Stimulated activated naive CD4-positive, alpha-beta T cell treated with Interleukin-2 at 50 U/mL for 16 hours (primary cell): ENCODE measurements around the gene GPR45.

Experiments
- DNase-seq: peaks from one replicate; lab custom pipeline; 2025; lab: John Stamatoyannopoulos, UW

The GPR45 gene

DNA sequence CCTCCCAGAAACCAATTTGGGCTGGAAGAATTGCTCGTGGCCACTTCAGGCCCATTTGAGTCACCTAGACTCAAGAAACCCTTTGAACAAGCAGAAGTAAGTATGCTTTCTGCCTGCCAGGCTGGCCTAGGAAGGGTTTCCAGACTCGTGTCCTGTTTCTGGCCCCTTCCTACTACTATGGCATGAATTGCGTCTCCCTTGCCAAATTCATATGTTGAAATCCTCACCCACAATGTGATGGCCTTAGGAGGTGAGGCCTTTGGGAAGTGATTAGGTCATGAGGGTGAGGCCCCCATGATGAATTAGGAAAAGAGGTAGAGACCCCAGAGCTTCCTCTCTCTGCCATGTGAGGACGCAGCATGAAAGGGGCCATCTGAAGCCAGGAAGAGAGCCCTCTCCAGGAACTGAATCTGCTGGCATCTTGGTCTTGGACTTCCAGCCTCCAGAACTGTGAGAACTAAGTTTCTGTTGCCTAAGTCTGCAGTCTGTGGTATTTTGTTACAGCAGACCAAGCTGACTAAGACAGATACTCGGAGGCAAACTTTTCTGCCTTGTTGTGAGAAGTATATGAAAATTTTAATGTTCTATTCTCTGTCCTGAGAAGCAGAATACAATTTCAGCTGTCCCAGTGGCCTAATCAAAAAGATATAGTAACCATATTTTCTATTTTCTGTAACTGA is 13.1 kb downstream of the GPR45 start:
- DNase-seq, result no peak

GRCh38 chr2:105255979-105256378 is 14.4 kb downstream of the GPR45 start:
- DNase-seq, result no peak

DNA sequence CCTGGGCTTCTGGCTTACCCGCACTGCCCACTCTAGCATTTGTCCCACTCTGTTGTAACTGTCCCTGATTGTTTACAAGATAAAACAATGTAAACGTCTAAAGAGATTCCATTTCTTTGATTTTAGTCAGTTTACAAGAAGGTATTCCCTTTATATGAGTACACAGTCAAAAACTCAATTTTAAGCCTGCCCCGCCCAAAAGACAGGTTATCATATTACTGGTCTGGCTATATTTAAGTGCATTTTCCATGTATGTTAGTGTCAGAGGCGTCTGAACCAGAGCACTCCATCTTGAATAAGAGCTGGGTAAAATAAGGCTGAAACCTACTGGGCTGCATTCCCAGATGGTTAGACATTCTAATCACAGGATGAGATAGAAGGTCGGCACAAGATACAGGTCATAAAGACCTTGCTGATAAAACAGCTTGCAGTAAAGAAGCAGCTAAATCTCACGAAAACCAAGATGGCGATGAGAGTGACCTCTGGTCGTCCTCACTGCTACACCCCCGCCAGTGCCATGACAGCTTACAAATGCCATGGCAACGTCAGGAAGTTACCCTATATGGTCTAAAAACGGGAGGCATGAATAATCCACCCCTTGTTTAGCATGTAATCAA is 15.0 kb downstream of the GPR45 start:
- DNase-seq, result no peak

DNA sequence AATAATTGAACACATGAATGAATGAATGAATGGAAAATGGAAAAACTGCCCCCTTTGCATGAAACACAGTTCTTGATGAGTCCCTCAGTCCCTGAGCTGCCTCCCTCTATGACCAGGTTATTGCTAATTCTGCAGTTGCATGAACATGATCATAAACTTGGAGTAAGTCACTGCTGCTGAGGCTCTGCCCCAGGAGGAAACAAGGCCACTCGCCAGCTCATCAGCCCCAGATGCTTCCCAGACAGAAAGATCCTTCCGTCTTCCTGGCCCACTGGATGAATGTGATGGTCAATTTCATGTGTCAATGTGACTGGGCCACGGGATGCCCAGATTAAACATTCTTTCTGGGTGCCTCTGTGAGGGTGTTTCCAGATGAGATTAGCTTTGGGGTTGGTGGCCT is 16.4 kb downstream of the GPR45 start:
- DNase-seq, result no peak

DNA sequence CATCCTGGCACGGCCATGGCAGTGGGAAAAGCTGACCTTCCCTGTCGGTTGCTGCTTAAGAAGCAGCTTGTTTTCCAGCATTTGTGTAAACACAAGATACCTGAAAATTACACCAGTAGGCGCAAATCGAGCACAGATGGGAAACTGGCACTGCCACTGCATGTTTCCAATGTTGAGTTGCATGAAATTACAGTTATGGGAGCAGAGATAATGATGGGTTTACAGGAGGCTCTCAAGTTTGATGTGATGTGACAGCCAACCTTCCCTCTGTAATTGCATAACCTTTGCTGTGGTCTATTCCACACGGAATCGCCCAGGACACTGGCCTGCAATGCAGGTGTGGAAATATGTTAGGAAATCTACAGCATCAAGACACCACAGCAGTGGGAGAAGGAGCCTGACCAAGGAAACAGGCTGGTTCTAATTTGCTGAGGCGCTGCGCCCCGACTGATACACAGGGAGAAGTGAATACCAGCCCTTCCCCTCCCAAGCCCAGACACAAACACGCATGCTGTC is 17.4 kb downstream of the GPR45 start:
- no peak for DNase-seq

DNA sequence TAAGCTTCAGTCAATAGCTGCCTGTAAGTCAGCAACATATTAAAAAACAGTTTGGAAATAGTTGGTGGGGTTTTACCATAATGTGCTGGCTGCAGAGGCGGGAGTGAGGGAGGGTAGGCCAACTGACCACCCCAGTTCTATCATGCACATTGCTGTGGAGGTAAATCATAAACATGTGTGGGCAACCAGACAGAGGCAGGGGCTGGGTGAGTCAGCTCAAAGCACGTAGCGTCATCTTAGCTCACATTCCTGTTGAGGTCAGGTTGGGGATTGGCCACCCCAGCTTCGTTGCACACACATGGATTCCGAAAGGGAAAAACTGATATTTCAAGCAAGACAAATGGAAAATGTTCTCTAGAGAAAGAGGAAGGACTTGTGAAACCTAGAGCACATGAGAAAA is 19.5 kb downstream of the GPR45 start:
- DNase-seq, result no peak

DNA sequence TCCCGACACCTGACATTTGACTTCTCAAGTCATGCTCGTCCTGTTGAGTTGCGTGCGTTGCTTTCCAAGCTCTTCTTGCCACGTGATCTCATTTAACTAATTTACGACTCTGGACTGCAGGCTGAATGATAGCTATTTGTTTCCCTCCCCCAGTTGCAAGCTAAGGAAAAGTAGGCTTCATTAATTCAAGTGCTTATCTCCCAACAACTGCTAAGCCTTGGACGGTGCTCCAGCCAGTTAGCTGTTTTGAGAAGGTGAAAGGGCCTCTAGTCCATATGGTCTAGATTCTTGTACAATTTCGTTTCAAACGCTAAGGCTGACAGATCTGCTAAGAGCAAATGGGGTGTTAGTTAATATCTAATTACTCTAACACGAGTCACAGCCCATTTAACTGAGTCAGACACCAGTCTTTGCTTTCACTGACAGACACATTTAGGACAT is 21.1 kb downstream of the GPR45 start:
- DNase-seq, result no peak

DNA sequence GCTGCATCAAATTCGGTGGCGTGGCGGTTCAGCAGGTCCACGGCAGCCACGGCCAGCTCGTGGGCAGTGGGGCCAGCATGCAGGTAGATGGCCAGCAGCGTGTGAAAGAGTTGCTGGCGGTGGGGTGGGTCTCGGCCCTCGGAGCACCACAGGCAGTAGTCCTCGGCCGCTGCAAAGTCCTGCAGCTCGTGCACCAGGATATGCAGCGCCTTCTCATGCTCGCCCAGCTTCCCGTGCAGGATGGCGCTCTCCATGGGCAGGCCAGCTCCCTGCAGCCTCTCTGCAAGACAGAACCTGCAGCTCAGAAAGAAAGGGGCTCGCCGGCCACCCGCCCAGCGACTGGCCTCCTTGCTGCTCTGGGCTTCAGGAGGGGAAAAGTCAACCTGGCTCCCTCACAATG is 27.9 kb downstream of the GPR45 start:
- no peak for DNase-seq

GRCh38 chr2:105271393-105272045 is 30.0 kb downstream of the GPR45 start:
- no peak for DNase-seq

DNA sequence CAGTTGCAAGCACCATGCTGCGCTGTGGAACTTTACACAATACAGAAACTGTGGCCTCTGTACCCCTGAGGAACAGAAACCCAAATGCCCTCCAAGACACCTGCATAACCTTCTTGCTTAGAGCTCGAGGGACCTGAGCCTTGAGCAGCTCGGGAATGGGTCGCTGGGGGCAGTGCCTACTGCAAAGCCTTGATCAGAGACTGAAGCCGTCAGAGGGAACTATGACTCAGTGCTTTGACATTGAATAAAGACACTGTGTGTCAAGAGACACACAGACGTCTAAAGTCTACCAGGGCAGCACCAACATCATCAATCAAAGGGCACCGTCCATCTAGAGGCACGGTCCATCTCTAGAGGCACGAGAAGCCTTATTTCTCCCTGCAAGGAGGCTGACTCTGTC is 30.6 kb downstream of the GPR45 start:
- no peak for DNase-seq

DNA sequence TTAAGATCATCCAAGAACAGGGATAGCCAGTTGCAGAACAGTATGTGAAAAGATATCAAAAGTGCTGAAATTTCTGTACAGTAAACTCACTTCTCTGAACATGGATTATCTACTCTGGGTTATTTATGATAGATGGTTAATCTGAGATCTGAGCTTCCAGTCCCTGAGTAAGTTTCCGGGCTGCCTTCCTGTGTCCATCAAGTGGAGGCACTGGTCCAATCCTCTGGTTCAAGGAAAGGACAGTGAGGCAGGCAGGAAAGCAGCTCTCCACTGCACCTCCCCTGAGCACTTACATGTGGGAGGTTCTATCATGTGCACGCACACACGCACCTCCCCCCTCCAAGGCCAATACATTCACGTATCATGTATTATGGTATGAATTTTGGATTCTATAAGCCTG is 32.5 kb downstream of the GPR45 start:
- DNase-seq, result no peak

DNA sequence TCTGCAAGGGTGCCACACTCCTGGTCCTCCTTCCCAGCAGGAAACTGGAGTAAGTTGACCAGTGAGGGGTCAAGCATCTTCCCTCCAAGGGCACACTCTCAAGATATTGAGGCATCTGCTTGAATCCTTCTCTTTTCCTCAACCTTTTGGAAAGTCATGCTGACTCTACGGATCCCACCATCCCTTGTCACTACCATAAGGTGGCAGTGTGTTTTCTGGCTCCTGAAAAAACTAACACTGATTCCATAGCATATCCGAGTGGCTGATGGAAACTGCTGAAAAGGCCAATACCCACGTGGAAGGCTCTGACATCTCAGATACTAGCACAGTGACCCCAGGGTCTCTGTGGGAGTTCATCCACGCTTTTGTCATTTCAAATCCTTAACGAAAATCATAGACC is 37.1 kb downstream of the GPR45 start:
- DNase-seq, result no peak

- DNase-seq, result no peak
These were observed 37.6 kb downstream of the GPR45 start for GRCh38 chr2:105279126-105279525.

GRCh38 chr2:105280281-105280680 is 38.7 kb downstream of the GPR45 start:
- no peak for DNase-seq

GRCh38 chr2:105283532-105283931 is 42.0 kb downstream of the GPR45 start:
- no peak for DNase-seq

GRCh38 chr2:105287692-105288091 is 46.1 kb downstream of the GPR45 start:
- DNase-seq, result no peak

DNA sequence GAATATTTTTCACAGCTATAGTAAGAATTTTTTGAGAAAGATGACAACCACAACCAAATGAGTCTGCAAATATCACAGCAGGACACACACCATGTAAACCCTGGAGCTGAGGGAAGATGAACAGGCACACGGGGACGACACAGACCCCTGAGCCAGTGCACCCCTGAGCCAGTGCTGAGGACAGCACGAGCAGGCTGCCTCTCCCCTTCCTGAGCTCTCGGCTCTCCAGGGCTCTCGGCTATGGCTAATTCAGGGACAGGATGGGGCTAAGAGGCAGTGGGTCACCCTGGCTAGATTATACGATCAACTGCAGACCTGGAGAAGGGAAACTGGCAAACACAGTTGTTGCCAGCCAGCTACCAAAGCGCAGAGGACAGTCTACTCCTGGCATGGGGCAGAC is 46.6 kb downstream of the GPR45 start:
- DNase-seq, result no peak

- DNase-seq, result no peak
These were observed 49.6 kb downstream of the GPR45 start for GRCh38 chr2:105290981-105291660.

GRCh38 chr2:105291981-105292380 is 50.4 kb downstream of the GPR45 start:
- DNase-seq, result no peak
